Activated CD8-positive, alpha-beta memory T cell treated with anti-CD3 and anti-CD28 coated beads for 48 hours (primary cell): ENCODE measurements around the gene C4orf46.
"Not testable (repeated sequence)": the region's sequence is repeated elsewhere in the genome, so short reads cannot be mapped to it uniquely, and the experiment has no call there.

ENCODE experiments used
- DNase-seq, 3 experiments: peaks; one replicate each; pipeline ENCODE4 v3.0.0-alpha.2; 2020; ENCODE audit warnings: low read depth in 2 of 3, low spot score in 2 of 3

The C4orf46 gene

DNA sequence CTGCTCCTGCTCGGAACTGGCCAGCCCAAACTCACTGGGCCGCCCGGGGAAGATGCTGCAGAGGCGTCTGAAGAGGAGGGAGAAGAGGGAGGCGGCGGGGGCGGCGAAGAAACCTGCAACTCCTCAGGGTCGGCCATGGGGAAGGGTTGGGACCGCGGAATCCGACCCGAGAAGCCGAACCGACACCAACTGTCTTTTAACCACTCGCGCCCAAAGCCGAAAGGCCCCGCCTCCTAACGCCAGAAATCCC is at the start of gene C4orf46:
Gene C4orf46, minus strand, starts transcription at position 223 of the 250 bp plus-strand sequence. Its CDS starts 86 bp downstream, at position 137.
- peak in 1 of 3 experiments; percentile 73 for DNase-seq

DNA sequence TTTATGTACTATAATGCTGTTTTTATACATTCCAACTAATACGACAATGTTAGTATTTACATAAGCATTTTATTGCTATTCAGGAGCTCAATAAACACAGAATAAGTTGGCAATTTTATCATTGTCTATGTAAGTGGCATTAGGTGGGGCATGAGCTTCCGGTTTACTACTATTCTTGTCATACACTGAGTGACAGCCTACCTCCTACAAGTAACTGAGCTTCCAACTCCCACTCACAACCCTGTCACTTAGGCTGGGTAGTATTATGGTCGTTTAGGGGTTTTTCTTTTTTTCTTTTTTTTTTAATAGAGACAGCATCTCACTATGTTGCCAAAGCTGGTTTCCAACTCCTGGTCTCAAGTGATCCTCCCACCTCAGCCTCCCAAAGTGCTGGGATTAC is 44.1 kb upstream of the C4orf46 start:
- no peak for DNase-seq

DNA sequence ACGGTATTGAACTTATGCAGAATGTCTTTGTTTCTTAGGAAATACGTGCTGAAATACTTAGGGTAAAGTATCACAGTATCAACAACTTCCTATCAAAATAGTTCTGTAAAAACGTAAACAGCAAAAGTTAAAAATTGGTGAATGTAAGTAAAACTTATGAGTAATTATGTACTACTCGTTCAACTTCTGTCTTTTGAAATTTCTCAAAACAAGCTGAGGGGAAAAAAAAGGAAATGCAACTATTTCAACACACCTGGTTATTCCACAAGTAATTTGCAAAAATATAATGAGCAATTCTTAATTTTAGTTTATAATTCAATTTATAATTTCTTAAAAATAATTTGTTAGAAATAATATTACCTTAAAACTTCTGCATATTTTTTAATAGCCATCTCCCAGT is 43.2 kb upstream of the C4orf46 start:
- DNase-seq = no peak

DNA sequence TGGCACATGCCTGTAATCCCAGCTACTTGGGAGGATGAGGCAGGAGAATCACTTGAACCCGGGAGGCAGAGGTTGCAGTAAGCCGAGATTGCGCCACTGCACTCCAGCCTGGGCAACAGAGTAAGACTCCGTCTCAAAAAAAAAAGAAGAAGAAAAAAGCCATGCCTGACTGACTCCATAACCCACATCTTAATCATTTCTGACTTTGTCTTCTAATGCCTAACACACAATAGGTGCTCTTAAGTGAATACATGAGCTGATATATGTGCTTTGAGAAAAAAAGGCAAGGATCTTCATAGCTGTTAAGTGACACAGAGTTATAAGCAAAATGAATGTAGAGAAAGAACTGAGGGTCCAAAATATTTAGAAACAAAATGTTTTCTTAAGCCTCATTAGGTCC is 40.9 kb upstream of the C4orf46 start:
- DNase-seq = not testable (repeated sequence)

DNA sequence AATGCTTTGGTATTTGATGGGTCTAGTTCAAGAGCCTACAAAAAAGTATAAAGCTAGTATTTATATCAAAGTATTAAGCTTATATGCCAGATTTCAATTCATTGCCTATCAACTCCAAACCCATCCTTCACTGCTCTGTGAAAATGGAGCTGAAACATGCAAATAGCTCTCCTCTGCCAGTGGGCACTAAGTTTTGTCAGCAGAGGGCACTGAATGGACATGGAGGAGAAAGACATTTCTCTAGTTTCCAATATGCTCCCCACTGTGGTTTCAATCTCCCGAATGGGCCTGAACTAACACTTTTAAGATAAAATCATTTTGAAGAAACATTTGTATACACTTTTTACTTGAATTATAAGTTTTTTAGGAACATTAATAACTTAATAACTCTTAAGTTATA is 39.1 kb upstream of the C4orf46 start:
- no peak for DNase-seq

DNA sequence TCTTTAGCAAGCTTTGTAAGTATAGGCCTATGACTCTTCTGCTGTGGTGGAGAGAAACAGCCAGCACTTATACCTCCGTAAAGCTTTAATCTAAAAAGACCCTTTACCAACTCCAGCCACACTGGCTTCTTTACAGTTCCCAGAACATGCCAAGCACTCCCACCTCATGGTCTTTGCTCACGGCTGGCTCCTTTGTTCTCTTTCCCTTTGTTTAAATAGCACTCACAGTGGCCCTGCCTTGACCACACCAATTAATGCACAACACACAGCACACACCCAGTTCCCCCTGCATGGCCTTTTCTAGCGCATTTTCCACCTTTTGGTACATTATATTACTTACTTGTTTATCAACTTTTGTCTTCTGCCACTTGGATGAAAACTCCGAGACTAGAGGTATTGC is 32.6 kb upstream of the C4orf46 start:
- no peak for DNase-seq

DNA sequence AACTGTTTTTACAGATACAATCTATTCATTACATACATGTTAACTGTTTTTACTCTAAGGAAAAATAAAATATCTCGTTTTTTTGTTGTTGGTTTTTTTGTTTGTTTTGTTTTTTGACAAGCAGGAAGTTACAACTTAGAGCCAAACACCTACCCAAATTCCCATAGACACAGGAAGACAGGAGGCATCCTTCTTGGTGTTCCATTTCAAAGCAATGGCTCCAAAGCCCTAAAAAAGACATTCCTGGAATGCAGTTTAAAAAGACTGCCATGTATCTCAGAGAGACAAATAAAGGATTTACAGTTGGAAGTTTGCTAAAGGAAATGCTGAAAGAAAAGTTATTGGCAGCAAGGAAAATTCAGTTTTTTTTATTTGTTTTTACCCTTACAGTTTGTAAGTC is 17.1 kb upstream of the C4orf46 start:
- no peak for DNase-seq

DNA sequence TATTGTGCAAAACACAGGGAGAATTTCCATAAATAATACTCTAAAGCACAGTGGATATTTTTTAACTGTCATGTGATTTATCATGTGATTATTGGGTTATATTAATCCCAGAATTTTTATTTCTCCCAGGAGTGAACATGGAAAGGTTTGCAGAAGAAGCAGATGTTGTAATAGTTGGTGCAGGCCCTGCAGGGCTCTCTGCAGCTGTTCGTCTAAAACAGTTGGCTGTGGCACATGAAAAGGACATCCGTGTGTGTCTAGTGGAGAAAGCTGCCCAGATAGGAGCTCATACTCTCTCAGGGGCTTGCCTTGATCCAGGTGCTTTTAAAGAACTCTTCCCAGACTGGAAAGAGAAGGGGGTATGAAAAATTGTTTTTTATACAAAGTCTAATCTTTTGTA is 10.4 kb upstream of the C4orf46 start:
- DNase-seq = no peak

DNA sequence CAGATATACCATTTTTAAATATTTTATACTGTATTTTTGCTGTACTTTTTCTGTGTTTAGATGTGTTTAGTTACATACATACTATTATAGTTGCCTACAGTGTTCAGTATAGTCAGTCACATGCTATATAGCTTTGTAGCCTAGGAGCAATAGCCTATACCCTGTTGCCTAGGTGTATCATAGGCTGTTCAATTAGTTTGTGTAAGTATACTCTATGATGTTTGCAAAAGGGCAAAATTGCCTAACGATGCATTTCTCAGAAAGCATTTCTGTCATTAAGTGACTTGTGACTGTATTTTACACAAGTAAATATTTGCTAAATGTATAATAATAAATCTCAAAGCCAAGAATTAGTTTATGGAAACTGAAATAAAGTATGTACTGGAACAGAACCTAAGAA is 9.9 kb upstream of the C4orf46 start:
- DNase-seq = no peak

DNA sequence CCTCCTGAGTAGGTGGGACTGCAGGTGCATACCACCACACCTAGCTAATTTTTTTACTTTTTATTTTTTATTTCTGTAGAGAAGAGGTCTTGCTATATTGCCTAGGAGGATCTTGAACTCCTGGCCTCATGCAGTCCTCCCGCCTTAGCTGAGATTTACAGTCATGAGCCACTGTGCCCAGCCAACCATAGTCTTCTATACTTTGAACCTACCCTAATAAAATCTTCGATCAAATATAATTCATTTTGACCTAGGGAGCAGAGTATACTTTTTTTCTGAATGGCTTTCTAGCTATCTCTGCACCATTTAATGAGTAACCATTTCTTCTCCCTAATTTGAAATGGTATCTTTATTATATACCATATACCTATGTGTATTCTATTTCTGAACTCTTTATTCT is 7.1 kb upstream of the C4orf46 start:
- no peak for DNase-seq

DNA sequence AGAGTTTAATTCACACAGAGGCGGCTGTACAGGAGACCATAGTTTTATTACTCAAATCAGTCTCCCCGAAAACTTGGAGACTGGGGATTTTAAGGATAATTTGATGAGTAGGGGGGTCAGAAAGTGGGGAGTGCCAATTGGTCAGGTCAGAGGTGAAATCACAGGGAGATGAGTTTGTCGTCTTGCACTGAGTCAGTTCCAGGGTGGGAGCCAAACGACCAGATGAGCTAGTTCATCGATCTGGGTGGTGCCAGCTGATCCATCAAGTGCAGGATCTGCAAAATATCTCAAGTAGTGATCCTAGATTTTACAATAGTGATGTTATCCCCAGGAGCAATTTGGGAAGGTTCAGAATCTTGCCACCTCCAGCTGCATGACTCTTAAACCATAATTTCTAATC is 4.4 kb upstream of the C4orf46 start:
- no peak for DNase-seq

DNA sequence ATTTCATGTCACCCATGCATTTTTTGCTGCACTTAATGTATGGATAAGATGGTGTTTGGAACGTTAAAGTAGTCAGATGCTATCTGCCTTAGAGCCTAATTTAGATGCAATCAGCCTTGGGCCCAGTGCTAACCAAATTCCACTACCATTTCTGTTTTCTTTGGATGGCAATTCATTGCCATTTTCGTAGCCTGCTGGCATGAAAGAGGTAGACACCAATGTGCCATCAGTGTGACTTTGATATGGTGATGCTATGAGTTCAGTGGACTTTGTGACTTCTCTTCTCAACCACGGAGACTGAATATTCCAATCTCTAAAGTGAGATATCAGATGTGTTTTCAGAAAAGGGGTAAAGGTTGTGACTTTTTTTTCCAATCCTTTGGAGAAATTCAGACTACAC is 1.9 kb upstream of the C4orf46 start:
- no peak for DNase-seq

DNA sequence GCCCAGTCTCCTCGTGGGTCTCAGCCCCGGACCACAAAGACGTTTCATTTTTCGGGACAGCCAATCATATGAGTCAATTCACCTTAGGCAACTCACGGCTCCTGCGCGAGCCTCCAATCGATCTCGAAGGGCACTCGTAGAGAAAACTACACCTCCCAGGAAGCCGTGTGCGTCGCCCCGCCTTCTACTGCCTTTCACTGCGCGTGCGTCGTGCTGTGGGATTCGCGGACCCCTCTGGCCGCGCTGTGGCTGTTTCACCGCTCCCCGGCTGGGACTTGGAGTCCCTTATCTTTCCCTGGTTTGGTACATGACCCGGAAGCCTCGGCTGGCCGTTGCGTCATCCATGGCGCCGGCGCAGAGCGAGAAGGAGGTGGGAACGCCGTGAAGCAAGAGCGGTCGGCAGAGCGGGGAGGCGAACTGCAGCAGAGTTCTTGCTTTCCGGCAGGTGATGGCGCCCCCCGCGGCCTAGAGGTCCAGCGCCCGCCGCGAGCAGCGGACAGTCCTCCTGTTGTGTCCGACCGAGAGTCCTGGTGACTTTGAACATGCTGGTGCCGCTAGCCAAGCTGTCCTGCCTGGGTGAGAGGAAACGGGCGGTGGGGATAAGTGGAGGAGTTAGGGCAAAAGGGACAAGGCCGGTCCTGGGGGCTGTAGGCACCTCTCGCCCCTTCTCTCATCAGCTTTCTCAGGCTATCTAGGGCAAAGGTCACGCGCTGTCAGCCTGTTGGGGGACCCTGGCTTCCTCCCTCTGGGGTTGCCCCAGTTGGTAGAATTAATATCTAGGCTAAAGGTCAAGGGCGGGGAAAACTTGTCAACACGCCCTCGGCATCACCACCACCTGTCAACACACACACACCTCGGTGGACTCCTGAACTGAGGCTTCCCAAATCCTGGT is 474 bp upstream of the C4orf46 start, which contains the start of gene ETFDH:
Gene ETFDH, plus strand, starts transcription at position 382 of the 892 bp plus-strand sequence. Its CDS starts 161 bp downstream, at position 543.
- peak; percentile 83 to 95 (median 94) for DNase-seq

DNA sequence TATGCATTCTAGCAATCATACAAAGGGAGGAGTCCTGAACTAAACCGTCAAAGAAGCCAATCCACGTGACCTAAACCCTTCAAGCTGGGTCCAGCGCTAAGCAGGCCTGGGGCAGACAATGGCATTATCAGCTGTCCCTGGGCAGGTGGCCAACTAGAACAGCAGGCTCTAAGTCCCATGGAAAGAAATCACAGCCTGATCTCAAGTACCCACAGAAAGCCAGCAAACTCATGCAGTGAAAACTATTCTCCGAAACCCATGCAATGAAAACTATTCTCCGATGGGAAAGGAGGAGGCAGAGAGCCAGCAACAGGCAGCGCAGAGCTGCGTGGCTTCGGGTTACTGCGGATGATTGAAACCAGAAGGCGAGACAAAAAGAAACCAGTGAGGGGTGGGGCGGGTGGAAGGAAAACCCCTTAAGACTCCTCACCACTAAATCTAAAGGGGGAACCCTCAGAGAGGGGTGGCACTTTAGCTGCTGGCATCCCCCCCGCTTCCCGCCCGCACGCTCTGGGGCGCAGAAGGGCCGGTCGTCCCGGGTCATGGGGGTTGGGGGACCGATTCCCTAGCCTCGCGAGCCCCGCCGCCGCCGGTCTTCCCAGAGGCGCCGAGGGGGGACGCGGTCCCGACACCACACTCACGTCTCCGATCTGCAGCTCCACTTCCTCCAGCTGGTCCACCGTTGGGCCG is 567 bp downstream of the C4orf46 start:
- DNase-seq = peak; percentile 39 to 43 (median 40)

DNA sequence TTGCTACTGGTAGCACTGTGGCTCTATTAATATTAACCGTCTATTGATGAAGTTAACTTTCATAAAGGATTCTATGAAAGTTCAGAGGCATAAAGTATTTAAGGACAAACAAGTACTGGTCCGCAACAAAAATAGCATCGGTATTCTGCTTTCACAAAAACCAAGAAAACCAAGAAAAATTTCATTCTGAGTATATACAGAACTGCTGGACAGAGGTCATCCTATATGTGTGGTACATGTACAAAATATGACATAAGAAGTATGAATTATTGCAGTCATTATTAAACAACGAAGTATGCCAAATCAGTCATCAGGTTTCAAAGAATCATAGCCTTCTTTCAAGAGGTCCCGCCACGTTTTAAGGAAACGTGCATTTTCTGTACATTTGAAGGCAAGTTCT is 2.4 kb downstream of the C4orf46 start:
- no peak for DNase-seq

DNA sequence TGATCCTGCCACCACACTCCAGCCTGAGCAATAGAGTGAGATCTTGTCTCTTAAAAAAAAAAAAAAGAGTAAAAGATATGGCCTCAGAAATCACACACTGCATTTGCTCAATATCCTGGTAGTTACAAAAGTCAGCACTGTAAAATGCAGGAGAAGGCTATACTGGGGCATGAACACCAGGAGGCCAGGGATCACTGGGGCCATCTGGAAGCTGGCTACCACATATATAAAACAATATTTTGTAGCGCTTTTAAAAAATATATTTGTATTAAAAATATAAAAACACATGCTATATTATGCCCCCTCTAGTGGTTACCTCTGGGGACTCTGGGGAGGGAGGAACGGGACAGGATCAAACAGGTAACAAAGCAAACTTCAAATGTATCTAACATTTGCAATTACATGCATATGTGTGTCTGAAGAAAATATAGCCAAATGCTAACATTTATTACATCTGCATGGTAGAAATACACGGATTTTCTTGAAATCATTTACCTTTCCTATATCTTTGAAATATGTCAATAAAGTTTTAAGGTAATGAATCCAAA is 4.0 kb downstream of the C4orf46 start:
- DNase-seq = no peak

DNA sequence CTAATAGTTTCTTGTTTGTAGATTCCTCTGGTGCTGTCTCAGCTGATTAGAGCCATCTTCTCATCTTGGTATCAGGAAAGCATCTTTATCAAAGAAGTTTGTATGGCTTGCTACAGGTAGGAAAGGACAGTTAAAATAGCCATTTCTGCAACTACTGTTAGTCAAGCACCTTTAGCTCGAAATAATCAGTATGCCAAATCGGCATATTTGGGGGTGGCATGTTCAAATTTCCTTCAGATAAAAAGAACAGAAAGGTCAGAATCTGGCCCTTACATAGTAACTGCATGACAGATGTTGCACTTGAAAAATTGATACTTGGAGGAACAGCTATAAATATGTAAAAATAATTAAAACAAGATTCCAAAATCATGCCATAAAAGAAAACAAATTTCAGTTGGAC is 4.8 kb downstream of the C4orf46 start:
- no peak for DNase-seq

DNA sequence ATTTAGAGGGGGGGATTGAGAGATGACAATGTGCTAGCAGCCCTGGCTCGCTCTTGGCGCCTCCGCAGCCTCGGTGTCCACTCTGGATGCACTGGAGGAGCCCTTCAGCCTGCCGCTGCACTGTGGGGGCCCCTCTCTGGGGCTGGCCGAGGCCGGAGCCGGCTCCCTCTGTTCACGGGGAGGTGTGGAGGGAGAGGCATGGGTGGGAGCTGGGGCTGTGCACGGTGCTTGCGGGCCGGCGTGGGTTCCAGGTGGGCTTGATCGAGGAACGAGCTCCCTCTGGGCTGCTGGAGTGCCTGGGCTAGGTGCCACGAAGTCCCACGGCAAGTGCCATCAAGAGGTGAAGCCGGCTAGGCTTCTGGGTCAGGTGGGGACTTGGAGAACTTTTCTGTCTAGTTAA is 6.9 kb downstream of the C4orf46 start:
- no peak for DNase-seq

DNA sequence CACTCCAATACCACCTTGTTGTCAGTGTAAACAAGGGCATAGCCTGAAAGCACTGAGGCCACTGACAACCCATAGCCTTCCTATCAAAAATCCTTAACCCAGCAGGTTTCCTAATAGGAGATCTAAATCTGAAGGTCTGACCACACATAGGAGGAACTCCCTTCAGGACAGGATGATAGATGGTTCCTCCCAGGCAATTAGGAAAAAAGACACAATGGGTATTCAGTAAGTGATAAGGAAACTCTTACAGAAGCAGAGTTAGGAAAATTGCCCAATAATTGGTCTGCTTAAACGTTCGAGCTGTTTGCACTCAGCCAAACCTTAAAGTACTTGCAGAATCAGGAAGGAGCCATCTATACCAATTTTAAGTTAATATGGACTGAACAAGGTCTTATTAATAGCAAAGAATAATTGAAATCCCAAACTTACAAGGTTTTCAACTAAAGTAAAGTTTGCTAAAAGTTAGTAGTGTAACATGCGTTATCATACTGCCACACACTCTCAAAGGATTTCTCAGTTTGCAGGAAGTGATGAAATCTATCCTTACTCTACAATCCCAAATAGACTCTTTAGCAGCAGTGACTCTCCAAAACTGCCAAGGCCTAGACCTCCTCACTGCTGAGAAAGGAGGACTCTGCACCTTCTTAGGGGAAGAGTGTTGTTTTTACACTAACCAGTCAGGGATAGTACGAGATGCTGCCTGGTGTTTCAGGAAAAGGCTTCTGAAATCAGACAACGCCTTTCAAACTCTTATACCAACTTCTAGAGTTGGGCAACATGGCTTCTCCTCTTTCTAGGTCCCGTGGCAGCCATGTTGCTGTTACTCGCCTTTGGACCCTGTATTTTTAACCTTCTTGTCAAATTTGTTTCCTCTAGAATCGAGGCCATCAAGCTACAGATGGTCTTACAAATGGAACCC is 7.7 kb downstream of the C4orf46 start:
- DNase-seq = not testable (repeated sequence)

DNA sequence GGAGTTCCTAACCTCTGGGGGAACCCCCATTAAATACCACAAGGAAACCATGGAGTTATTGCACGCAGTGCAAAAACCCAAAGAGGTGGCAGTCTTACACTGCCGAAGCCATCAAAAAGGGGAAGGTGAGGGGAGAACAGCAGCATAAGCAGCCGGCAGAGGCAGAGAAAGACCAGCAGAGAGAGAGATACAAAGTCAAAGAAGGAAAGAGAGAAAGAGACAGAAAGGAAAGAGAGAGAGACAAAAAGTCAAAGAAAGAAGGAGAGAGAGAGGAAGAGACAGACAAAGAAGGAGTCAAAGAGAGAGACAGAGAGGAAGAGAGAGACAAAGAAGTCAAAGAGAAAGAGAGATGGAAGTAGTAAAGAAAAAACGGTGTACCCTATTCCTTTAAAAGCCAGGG is 8.4 kb downstream of the C4orf46 start:
- not testable (repeated sequence) for DNase-seq

DNA sequence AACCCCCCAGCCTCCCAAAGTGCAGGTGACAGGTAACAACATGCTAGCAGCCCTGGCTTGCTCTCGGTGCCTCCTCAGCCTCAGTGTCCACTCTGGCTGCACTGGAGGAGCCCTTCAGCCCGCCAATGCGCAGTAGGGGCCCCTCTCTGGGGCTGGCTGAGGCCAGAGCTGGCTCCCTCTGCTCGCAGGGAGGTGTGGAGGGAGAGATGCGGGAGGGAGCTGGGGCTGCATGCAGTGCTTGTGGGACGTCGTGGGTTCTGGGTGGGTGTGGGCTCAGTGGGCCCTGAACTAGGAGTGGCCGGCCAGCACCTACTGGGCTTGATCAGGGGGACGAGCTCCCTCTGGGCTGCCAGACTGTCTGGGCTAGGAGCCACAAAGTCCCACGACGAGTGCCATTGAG is 14.4 kb downstream of the C4orf46 start:
- no peak for DNase-seq
